ENCODE measurements around the gene DDX56.

Gene DDX56

DNA sequence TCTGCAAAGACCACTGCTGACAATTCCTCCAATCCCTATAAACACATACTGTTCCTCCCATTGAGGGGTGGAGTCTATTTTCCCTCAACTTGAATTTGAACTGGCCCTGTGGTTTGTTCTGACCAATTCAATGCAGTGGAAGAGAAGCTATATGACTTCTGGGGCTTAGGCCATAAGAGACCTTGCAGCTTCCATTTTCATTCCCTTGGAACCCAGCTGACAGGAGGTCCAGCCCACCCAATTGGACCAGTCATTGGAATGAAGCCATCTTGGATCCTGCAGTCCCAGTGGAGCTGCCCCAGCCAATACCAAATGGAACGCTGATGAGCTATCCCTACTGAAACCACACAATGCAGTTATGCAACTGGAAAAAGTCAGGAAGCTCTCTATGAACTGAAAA lies 17.2 kb upstream of the DDX56 start:
- no peak overlapping the region for H3K4me3 ChIP-seq (ENCODE audit: low read depth in 1 of 2, low read length in 2 of 2)
- no peak overlapping the region for H3K27ac ChIP-seq (ENCODE audit: low read length)
- H3K27me3 ChIP-seq (ENCODE audit: low read depth, low read length): no peaks in the 10 kb centered on the region
- no peaks in the 10 kb centered on the region for H3K4me1 ChIP-seq (ENCODE audit: control insufficient read depth in 1 of 2, insufficient read depth in 2 of 2, low read length in 2 of 2)
- H3K36me3 ChIP-seq (ENCODE audit: control insufficient read depth in 1 of 2, insufficient read depth in 2 of 2, low read length in 2 of 2): no peaks in the 10 kb centered on the region
- H3K9me3 ChIP-seq (ENCODE audit: control insufficient read depth in 1 of 2, low read length in 2 of 2): no peaks in the 10 kb centered on the region

DNA sequence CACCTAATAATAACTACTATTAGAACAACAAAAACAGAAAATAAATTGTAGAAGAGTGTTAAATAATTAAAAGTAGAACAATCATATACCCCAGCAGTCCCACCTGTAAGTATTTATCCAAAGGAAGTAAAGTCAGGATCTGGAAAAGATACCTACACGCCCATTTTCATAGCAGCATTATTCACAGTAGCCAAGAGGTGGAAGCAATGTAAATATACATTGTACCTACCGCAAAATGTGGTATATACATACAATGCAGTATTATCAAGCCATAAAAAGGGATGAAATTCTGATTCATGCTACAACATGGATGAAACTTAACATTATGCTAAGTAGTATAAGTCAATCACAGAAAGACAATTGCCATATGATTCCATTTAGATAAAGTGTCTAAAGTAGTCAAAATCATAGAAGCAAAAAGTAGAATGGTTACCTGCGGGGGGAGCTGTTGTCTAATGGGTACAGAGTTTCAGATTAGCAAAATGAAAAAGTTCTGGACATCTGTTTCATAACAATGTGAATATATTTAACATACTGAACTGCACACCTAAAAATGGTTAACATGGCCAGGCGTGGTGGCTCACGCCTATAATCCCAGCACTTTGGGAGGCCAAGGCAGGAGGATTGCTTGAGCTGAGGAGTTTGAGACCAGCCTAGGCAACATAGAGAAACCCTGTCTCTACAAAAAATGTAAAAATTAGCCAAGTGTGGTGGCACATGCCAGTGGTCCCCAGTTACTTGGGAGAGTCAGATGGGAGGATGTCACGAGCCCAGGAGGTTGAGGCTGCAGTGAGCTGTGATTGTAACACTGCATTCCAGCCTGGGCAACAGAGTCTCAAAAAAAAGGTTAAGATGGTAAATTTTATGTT lies 14.4 kb upstream of the DDX56 start:
- Histone ChIP-seq H3K4me1 (ENCODE audit: control insufficient read depth in 1 of 2, insufficient read depth in 2 of 2, low read length in 2 of 2) (no peaks in the 10 kb centered on the region), H3K36me3 (ENCODE audit: control insufficient read depth in 1 of 2, insufficient read depth in 2 of 2, low read length in 2 of 2) (no peaks in the 10 kb centered on the region), H3K4me3 (ENCODE audit: low read depth in 1 of 2, low read length in 2 of 2) (no peak overlapping the region), H3K27me3 (ENCODE audit: low read depth, low read length) (no peaks in the 10 kb centered on the region), H3K27ac (ENCODE audit: low read length) (no peak overlapping the region), H3K9me3 (ENCODE audit: control insufficient read depth in 1 of 2, low read length in 2 of 2) (no peaks in the 10 kb centered on the region)

DNA sequence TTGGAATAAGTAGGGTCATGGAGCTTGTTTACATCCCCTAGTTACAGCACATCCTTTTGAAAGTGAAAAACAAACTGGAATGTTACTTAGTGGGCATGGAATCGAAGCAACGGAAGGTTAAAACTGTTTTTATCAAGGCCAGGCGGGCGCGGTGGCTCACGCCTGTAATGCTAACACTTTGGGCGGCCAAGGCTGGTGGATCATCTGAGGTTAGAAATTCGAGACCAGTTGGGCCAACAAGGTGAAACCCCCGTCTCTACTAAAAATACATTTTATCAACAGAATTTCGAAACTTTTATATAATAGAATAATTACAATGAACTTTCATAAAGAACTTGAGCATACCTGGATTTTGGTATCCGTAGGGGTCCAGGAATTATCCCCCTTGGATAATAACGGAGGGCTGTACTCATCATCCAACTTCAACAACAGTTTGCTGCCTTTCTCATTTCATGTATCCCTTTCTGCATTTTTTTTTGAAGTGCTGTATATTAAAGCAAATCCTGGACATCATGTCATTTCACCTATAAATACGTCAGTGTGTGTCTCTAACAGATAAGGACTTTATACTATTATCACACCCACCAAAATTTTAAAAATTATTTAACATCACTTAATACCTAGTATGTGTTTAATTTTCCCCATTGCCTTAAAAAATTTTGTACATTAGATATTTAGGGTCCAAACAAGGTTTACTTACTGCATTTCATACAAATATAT lies 9.6 kb upstream of the DDX56 start:
- Histone ChIP-seq H3K4me3 (ENCODE audit: low read depth in 1 of 2, low read length in 2 of 2) (peak overlapping the region; percentile 90), H3K36me3 (ENCODE audit: control insufficient read depth in 1 of 2, insufficient read depth in 2 of 2, low read length in 2 of 2) (peaks cover 11 to 17% of the 10 kb centered on the region in 2 donors), H3K9me3 (ENCODE audit: control insufficient read depth in 1 of 2, low read length in 2 of 2) (no peaks in the 10 kb centered on the region), H3K27me3 (ENCODE audit: low read depth, low read length) (no peaks in the 10 kb centered on the region), H3K4me1 (ENCODE audit: control insufficient read depth in 1 of 2, insufficient read depth in 2 of 2, low read length in 2 of 2) (peaks cover 6 to 16% of the 10 kb centered on the region in 2 donors), H3K27ac (ENCODE audit: low read length) (peak overlapping the region; percentile 99)

DNA sequence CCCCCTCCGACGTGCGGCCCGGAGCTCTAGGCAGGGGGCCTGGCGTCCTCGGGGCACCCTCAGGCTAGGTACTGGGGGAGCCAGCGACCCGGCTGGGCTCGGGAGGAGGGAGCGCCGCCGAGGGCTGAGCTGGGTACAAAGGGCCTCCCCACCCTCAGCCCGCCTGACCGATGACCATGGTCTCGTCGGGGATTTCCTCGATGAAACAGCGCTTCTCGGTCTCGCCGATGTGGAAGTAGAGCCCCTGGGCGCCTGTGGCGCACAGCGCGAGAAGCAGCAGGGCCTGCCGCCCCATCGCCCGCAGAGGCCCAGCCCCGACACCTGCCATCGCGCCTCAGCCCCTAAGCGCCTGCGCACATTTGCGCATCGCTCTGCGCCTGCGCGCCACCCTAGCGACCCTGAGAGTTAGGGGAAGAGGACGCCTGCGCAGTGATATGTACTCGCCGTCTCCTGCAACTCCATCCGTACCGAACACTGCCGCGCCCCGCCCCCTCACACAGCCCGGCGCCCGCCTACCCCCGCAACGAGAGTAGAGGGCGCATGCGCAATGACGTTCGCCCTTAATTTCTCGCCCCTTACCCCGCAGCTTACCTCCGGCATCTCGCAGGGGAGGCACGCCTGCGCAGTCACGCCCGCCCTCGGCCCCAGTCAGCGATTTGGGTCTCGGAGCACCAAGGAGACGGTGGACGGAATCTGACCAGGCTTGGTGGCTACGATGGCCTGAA lies 8.3 kb upstream of the DDX56 start, which contains the start of gene TMED4:
TSS of gene TMED4 (minus strand) at position 353 of the 725 bp plus-strand sequence. CDS start at position 328, 25 bp downstream.
- H3K27me3 ChIP-seq (ENCODE audit: low read depth, low read length): no peaks in the 10 kb centered on the region
- H3K9me3 ChIP-seq (ENCODE audit: control insufficient read depth in 1 of 2, low read length in 2 of 2): no peaks in the 10 kb centered on the region
- H3K36me3 ChIP-seq (ENCODE audit: control insufficient read depth in 1 of 2, insufficient read depth in 2 of 2, low read length in 2 of 2): peaks cover 11 to 22% of the 10 kb centered on the region in 2 donors
- peak within 1 kb of the TSS; percentile 99 for H3K27ac ChIP-seq (ENCODE audit: low read length)
- H3K4me1 ChIP-seq (ENCODE audit: control insufficient read depth in 1 of 2, insufficient read depth in 2 of 2, low read length in 2 of 2): peaks cover 6 to 16% of the 10 kb centered on the region in 2 donors
- H3K4me3 ChIP-seq (ENCODE audit: low read depth in 1 of 2, low read length in 2 of 2): peak within 1 kb of the TSS; percentile 90

DNA sequence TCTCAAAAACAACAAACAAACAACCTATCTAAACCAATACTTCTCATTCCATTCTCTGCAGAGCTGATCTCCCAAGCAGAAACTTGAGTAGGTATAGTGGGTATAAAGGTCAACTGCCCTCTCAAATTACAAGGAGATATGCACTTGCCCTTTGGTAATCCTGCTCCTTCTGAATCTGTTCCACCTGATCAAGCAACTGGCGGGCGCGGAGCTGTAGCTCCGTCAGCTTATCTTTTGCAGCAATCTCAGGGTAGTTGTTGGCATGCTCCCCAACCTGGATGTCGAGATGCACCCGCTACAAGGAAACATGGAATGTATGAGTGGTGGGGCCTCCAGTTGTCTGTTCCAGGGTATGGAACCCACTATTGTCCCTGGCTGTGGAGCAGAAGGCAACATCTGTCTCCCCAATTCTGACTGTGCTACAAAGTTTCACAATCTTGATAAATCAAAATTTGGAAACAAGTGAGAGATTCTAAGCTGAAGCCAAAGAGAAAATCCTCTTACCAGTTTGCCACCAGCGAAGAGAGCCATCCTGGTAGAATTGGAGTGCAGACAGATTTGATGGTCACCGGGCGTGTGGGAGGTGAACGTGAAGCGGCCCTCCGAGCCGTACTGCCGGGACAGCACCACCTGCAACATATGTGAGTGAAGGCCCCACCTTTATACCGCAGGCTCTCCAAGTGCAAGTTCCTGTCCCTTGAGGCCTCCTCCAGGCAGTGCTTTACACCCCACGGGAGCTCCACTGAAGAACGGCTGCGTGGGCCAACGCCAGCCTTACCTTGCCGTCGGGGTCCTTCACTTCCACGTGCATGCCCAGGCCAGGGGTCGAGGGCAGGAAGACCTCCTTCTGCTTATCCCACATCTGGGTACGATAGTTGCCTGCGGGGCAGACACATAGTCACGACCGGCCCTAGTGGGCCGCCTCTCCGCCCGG lies 7.5 kb upstream of the DDX56 start:
- Histone ChIP-seq H3K4me1 (ENCODE audit: control insufficient read depth in 1 of 2, insufficient read depth in 2 of 2, low read length in 2 of 2) (peaks cover 6 to 16% of the 10 kb centered on the region in 2 donors), H3K36me3 (ENCODE audit: control insufficient read depth in 1 of 2, insufficient read depth in 2 of 2, low read length in 2 of 2) (peaks cover 11 to 22% of the 10 kb centered on the region in 2 donors), H3K27me3 (ENCODE audit: low read depth, low read length) (no peaks in the 10 kb centered on the region)

DNA sequence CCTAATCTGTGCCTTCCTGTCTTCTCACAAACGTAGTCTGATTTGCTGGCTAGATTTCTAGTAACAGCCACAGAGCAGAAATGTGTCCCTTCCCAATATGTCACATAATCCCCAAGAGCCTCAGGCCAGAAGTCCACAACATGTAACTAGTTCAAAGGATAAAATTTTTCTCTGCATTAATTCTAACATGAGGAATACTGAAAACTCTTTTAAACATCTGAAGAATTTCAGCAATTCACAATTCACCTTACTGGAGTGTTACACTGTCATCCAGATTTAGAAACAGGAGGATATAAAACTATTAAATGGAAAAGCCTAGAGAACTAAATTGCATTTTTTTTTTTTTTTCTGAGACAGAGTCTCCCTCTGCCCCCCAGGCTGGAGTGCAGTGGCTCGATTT lies 2.5 kb upstream of the DDX56 start:
- H3K4me3 ChIP-seq (ENCODE audit: low read depth in 1 of 2, low read length in 2 of 2): no peak overlapping the region
- peaks cover 27 to 41% of the 10 kb centered on the region in 2 donors for H3K36me3 ChIP-seq (ENCODE audit: control insufficient read depth in 1 of 2, insufficient read depth in 2 of 2, low read length in 2 of 2)
- H3K27ac ChIP-seq (ENCODE audit: low read length): no peak overlapping the region
- H3K9me3 ChIP-seq (ENCODE audit: control insufficient read depth in 1 of 2, low read length in 2 of 2): no peaks in the 10 kb centered on the region
- no peaks in the 10 kb centered on the region for H3K27me3 ChIP-seq (ENCODE audit: low read depth, low read length)
- H3K4me1 ChIP-seq (ENCODE audit: control insufficient read depth in 1 of 2, insufficient read depth in 2 of 2, low read length in 2 of 2): peaks cover 13 to 37% of the 10 kb centered on the region in 2 donors

More for the DNA sequence above, 7.5 kb upstream of the DDX56 start:
- peak overlapping the region; percentile 90 for H3K4me3 ChIP-seq (ENCODE audit: low read depth in 1 of 2, low read length in 2 of 2)
- H3K27ac ChIP-seq (ENCODE audit: low read length): peak overlapping the region; percentile 91
- H3K9me3 ChIP-seq (ENCODE audit: control insufficient read depth in 1 of 2, low read length in 2 of 2): no peaks in the 10 kb centered on the region

DNA sequence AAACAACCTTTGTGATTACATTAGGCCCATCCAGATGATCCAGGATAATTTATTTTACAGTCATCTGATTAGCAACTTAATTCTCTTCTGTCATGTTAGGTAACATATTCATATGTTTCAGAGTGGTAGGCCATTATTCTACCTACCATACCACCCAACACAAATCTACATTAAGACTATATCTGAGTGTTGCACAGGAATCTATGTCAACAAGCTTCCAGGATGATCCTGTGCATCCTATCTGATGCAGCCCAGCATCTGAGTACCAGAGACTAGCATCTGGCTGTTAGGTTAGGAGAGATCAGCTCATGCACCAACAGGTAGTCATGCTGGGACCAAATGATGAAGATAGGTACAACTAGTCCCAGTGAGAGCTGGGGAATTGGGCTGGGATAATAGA lies 1.3 kb upstream of the DDX56 start:
- Histone ChIP-seq H3K4me3 (ENCODE audit: low read depth in 1 of 2, low read length in 2 of 2) (no peak overlapping the region), H3K27ac (ENCODE audit: low read length) (no peak overlapping the region), H3K27me3 (ENCODE audit: low read depth, low read length) (no peaks in the 10 kb centered on the region), H3K36me3 (ENCODE audit: control insufficient read depth in 1 of 2, insufficient read depth in 2 of 2, low read length in 2 of 2) (peaks cover 37 to 52% of the 10 kb centered on the region in 2 donors), H3K9me3 (ENCODE audit: control insufficient read depth in 1 of 2, low read length in 2 of 2) (no peaks in the 10 kb centered on the region), H3K4me1 (ENCODE audit: control insufficient read depth in 1 of 2, insufficient read depth in 2 of 2, low read length in 2 of 2) (peaks cover 9 to 25% of the 10 kb centered on the region in 2 donors)

DNA sequence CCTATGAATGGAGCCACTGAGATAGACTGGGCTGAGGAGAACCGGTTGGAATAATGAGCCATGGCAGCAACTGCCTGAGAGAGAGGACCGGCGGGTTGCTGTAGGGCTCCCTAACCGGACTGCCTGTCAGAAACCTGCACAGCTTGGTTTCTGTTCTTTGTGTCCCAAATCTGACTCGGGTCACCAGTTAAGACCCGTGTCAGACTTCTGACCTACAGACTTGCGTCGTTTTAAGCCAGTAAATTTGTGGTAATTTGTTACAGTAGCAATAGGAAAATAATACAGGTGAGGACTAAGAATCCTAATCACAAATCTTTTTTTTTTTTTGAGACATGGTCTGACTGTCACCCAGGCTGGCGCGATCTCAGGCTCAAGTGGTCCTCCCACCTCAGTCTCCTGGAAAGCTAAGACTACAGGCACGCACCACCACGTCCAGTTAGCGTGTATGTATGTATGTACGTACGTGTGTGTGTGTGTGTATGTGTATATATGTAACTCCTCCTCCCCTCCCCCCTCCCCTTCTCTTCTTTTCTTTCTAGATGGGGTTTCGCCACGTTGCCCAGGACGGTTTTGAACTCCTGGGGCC lies 672 bp upstream of the DDX56 start:
- no peaks in the 10 kb centered on the region for H3K9me3 ChIP-seq (ENCODE audit: control insufficient read depth in 1 of 2, low read length in 2 of 2)

DNA sequence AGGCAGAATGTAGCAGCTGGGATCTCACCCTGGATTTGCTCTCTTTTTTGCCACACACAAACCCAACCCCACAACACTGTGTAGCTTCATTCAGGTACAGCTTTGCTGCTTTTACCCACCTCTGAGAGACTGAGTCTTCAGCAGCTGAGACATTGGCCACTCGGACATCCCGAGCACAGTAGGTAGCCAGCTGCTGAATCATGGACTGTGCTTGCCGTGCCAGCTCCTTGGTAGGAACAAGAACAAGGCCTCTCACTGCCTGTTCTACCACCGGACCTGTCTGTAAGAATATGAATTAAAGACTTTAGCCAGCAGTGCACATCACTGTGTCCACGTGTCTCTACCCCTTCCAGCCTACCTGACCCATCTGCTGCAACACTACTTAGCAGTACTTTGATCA lies 937 bp downstream of the DDX56 start:
- no peaks in the 10 kb centered on the region for H3K9me3 ChIP-seq (ENCODE audit: control insufficient read depth in 1 of 2, low read length in 2 of 2)
- peak overlapping the region; percentile 86 for H3K27ac ChIP-seq (ENCODE audit: low read length)
- H3K36me3 ChIP-seq (ENCODE audit: control insufficient read depth in 1 of 2, insufficient read depth in 2 of 2, low read length in 2 of 2): peaks cover 49 to 53% of the 10 kb centered on the region in 2 donors
- H3K27me3 ChIP-seq (ENCODE audit: low read depth, low read length): no peaks in the 10 kb centered on the region
- H3K4me1 ChIP-seq (ENCODE audit: control insufficient read depth in 1 of 2, insufficient read depth in 2 of 2, low read length in 2 of 2): peaks cover 9 to 24% of the 10 kb centered on the region in 2 donors
- H3K4me3 ChIP-seq (ENCODE audit: low read depth in 1 of 2, low read length in 2 of 2): peak overlapping the region; percentile 89 to 99

More for the DNA sequence above, 672 bp upstream of the DDX56 start:
- H3K36me3 ChIP-seq (ENCODE audit: control insufficient read depth in 1 of 2, insufficient read depth in 2 of 2, low read length in 2 of 2): peaks cover 38 to 52% of the 10 kb centered on the region in 2 donors
- H3K4me1 ChIP-seq (ENCODE audit: control insufficient read depth in 1 of 2, insufficient read depth in 2 of 2, low read length in 2 of 2): peaks cover 9 to 24% of the 10 kb centered on the region in 2 donors
- peak overlapping the region; percentile 86 for H3K27ac ChIP-seq (ENCODE audit: low read length)
- peak overlapping the region; percentile 89 to 99 for H3K4me3 ChIP-seq (ENCODE audit: low read depth in 1 of 2, low read length in 2 of 2)
- H3K27me3 ChIP-seq (ENCODE audit: low read depth, low read length): no peaks in the 10 kb centered on the region

DNA sequence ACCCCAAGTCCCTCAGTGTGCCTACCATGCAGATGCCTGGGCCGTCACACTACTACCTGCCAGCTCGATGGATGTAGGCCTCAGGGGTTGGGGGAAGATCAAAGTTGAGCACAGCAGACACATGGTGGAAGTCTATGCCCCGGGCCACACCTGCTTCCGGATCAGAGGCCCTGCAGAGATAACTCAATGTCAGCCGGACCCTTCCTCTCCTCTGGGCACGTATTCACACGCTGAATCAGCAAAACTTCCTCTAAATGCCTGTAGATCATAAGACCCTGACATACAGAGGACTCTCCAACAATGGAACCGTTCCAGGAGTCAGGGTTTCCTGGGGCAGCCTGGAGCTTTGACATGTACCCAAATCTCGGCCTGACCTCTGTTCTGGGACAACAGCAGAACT lies 3.7 kb downstream of the DDX56 start:
- Histone ChIP-seq H3K27me3 (ENCODE audit: low read depth, low read length) (no peaks in the 10 kb centered on the region), H3K27ac (ENCODE audit: low read length) (no peak overlapping the region), H3K4me3 (ENCODE audit: low read depth in 1 of 2, low read length in 2 of 2) (no peak overlapping the region), H3K4me1 (ENCODE audit: control insufficient read depth in 1 of 2, insufficient read depth in 2 of 2, low read length in 2 of 2) (peaks cover 9 to 20% of the 10 kb centered on the region in 2 donors), H3K36me3 (ENCODE audit: control insufficient read depth in 1 of 2, insufficient read depth in 2 of 2, low read length in 2 of 2) (peaks cover 66 to 76% of the 10 kb centered on the region in 2 donors), H3K9me3 (ENCODE audit: control insufficient read depth in 1 of 2, low read length in 2 of 2) (no peaks in the 10 kb centered on the region)

All from muscle layer of duodenum (tissue), 2 donors.